Suppressor macrophage treated with lipopolysaccharide for 1 hour (primary cell): Measurements from ENCODE around the gene ING3.

Experiments
- DNase-seq, 3 donors: peaks; one replicate each; pipeline ENCODE4 v3.0.0-alpha.2; 2020 to 2022

Gene ING3

DNA sequence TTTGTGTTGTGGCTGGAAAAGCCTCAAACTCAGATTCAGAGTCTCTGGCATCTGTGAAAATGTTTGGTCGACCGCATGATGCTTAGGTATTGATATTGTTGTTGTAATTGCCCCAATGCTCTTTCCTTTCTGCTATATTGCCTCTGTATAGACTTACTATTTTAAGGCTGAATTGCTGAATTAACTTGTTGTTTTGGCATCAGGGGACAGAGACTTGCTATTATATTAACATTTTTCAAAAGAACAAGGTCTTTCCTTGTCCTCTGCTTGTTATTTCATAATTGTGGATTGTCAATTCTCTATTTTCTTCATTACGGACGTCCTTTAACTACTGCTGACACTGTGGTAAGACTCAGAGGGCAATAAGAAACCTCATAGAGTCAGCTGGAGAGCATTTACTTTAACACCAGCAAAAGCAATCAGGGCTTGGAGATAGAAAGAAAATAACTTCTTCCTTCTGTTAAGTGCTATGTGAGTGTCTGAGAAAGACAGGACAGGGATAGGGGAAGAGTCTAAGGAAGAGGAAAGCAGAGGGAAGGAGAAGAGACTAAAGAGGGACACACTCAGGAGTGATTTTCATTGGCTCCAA is 55.5 kb downstream of the ING3 start:
- DNase-seq, result no peak

DNA sequence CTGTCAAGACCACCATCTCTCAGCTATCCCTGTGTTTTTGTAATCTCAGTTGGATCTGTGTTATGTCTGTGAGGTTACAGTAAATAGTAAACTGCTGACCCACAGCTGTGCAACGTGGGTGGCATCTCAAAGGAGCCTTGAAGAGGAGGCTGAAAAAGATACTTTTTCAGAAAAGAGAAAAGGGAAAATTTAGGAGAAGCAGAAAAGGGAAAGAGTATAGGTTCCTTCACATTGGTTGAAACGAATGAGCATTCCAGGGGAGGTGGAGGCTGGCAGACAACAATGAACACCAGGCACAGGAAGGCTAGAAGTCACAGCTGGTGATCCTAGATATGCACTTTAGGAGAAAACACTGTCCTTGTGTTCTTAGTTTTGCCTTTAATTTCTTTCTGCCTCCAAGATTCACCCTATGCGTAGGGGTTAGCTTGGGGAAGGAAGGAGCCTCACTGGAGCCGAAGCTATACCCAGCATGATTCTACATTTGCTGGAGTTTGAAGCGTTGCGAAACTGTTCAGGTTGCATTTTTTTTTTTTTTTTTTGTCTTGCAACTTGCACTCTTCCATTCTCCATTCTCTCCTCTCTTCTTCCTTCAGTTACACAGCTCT is 56.2 kb downstream of the ING3 start:
- peak in 1 of 3 donors; percentile 34 for DNase-seq

DNA sequence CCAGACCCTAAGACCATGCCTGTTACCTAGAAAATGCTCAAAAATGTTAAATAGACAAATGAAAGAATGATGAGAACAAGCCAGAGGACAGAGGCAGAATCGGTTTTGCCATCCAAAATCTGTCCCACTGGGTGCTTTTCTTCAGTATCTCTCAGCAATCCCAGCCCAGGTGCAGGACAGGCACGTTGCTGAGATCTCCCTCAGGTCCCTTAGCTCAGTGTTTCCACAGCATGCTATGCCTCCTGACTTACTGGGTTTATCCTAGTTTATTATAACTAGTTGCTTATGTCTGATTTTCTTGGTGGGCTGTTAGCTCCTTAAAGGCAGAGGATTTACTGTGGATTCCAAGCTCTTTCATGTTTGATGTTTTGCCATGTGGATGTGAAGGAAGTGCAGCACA is 58.2 kb downstream of the ING3 start:
- no peak for DNase-seq

DNA sequence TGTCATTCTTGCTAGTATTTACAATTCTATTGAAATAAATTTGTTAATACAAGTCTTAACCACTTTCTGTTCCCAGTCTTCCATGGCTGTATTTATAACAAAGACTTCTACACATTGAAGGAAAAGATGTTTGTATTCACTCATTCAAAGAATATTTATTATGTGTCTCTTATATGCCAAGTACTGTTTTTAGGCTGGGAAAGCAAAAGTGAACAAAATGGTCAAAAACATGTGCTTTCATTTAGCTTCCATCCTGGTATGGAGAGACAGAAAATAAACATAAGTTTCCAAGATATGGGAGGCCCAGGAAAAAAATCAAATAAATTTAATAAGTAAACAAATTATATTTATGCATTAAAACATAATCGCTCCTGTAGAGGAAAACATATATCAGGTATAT is 60.8 kb downstream of the ING3 start:
- DNase-seq, result no peak

DNA sequence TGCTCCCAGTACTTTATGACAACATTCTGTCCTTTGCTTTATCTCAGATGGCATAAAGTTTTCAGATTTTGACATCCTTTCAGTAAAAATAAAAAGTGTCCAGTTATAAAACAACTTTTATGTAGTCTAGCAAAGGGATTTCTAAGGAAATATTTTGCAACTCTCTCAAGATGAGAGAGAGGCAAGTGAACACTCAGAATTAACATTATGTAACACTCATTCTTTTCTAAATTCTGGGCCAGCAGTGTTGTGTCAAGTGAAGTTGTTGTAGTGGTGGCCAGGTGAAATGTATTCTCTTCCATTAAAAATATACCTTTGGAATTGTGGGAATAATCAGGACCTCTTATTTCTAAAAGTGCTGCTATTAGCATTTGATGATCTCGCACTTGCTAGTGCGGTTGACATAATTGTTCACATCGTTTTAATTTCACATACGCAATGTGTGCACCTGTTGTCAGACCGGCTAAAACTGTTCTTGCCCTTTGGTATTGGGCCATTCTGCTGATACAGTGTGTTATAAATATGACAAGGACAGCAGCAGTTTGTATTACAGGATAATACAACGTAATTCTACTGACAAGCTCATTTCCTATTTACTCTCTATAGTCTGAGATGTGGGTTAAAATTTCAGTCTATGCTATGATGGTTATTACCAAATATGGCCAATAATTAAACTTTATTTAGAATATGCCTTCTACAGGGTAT is 61.7 kb downstream of the ING3 start:
- no peak for DNase-seq

DNA sequence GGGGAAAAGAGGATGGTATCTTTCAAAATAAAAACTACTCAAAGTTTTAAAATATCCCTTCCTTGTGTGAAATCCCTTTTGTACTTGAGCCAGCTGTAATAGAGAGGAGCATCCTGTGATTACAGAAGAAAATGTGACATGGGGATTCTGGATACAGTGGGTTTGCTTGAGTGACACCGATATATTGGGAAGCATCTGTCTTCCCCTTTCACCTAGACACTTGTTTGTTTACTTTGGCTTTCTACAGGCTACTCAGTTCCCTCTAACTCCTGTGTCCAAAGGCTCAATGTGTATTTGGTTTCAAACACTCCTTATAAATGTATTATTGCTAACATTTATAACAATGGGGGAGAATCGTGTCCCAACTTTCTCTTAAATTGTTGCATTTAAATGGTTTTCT is 62.3 kb downstream of the ING3 start:
- no peak for DNase-seq

DNA sequence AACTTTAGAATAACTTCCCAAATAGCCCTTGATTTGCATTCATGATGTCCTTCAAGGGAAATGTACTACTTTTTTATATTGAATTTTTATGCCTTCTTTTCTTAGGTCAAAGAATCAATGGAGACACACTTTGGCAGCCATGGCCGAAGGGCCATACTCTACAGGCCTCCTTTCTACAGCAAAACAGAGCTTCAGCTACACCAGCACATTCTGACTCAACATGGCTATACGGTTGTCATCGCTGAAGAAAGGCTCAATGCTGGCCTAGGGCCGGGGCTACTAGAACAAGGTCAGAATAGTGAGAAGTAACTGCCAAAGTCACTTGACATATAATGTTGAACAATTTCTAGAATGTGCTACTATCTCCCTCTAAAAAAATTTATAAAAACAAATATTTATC is 65.0 kb downstream of the ING3 start:
- DNase-seq, result no peak

DNA sequence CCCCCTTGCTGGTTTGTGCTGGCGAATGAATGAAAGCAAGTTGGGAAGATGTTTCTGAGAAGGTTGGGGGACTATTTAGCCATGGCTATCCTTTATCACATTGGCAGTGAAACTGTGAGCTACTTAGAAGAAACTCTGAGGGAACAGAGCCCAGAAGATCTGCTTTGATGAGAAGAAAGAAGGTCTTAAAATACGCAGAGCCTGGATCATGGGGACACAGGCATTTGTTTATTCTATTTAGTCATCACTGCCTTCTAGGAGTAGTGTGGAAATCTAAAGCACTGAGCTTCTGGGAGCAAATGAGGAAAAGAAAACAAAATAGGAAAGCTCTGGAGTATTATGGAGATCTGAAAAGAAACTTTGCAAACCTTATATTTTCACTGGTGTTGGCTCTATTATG is 66.4 kb downstream of the ING3 start:
- no peak for DNase-seq

DNA sequence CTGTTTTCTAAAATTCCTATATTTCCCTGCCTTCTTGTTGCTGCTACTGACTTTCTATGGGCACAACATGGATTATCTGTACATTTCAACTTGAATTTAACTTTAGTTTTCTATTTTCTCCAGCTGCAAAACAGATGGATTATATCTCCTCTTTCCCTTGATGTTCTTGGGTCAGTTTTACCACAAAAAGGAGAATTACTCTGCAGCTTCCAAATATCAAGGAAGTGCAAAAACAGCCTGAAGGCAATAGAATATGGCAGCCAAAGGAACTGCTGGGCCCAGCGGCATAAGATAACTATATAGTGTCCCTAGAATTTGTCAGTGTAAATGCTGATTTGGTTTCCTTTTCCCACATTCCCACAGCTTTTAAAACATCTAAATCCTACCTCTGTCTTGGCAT is 67.0 kb downstream of the ING3 start:
- DNase-seq, result no peak

DNA sequence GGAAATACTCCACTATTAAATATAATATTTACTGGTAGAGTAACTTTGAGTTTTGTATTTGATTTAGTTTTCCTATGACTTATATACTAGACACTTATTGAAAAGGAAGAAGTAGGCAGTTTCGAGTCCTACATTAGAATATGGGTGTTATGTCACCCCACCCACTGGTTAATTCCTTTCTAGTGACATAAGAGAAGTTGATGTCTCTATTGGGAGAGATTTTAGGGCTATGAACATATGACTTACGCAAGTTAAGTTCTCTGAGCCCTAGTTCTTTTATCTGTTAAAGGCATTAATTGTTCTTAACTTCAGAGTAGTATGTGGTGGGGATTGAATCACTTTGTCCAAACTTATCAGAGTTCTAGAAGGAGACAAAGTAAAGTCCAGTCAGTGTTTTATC is 68.4 kb downstream of the ING3 start:
- DNase-seq, result peak; percentile 79 to 93 (median 91)

DNA sequence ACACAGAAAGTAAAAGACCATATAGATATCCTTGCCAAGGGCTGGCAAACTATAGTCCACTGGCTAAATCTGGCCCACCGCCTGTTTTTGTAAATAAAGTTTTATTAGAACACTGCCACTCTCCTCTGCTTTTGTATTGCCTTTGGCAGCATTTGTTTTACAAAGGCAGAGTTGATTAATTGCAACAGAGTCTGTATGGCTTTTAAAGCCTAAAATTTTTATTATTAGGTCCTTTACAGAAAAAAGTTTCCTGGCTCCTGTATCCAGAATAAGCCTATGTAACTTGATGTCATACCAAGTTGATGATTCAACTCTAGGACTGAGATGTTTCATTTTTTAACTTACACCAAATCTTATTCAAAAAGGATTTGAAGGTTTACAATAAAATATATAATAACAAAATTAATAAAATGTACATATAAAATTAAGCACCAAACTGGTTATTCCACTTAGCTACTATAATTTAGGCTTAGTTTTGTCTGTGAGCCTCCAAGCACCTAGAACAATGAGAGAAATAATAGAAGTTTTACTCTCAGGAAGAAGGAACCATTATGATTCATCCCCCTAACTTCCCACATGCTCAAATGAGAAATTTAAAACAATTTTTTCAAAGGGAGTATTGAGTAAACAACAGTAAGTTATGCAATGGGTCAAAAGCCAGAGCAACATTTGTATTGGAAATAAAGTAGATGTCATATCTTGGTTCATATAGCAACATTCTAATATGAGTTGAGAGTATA is 69.8 kb downstream of the ING3 start:
- peak; percentile 66 to 94 (median 92) for DNase-seq

DNA sequence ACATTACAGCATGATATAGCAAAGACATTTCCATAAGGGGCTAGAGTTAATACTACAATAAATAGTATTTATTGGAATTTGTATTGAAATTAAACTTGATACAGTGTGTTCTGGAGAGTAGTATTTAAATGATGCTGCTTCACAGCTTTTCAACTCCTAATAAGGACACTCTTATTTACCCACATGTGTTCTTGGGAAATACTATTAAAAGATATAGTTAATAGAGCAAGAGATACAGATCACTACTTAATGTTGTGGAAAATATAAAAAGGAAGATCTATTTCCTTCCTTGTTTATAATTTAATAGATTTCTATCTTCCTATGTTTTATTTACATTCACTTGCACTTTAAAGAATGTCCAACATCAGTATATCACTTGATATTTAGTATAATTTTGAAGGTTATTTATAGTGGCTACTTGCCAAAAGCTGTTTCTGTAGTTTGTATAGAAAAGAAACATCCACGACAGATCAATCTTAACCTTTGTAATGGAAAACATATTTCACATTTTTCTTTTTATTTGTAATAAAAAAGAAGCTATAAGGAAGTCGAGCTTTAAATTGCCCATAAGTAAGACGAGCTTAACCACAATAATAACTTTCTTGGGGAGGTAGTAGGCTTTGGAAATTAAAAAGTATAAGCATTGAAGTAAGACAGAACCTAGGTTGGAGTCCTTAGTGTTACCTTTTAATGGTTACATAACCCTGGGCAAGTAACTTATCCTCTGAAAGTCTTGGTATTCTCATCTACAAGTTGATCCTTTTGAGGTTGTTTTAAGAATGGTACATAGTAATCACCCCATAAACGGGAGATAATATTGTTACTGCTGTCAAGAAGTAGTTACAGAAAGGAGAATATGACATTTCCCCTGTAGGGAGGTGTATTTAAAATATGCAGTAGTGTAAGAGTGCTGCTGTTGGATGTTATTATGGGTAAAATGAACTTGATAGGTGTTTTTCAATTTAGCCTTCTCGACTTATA is 70.7 kb downstream of the ING3 start:
- no peak for DNase-seq

DNA sequence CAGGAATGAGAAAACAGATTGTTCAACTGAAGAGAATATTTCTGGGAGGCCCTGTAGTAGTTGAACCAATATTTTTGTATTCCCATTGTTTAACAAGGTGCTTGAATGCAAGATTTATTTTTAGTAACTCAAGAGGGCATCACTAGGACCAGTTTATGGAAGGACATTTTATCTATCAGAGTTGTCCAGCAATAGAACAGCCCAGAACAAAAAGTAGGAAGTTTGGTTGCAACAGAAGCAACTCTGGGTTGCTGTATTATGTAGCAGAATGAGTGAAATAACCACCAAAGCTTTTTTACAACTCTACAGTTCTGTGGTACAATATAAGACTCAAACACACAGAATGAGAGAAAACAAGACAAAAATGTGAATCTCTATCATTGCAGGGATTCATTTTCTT is 72.6 kb downstream of the ING3 start:
- DNase-seq, result peak; percentile 25 to 48 (median 46)

DNA sequence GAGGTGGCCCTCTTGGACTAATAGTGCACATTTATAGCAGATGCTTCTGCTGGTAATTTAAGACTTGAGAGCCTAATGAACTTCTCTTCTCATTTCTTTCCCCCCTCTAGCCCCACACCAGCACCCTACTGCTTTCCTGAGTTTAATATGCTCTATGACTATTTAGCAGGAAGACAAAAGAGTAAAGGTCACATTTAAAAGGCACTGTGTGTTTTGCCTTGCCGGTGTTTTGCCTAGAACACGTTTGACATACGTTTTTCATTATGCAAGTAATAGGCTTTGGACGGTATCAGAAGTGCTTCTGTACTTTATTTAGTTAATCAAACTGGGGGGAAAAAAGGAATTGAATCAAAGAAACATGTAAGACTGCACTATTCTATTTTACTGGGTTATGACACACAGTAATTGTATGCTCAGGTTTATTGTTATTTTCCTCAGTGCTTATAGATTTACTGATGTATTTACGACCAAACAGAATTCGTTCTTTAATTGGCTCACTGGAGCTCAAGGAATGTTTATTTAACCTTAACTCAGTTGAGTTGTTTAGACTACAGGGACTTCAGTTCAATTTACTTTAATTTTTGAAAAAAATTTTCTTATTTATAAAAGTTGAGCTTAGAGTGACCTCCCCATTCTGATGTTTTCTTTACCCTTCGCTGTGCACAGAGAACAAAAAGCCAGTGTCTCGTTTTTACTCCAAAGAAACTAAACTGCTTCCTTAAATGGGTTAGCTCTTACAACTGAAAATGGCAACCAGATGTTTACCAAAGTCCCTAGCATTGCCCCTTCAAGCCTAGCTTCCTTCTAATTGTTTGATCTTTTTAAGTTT is 73.3 kb downstream of the ING3 start:
- DNase-seq, result no peak

DNA sequence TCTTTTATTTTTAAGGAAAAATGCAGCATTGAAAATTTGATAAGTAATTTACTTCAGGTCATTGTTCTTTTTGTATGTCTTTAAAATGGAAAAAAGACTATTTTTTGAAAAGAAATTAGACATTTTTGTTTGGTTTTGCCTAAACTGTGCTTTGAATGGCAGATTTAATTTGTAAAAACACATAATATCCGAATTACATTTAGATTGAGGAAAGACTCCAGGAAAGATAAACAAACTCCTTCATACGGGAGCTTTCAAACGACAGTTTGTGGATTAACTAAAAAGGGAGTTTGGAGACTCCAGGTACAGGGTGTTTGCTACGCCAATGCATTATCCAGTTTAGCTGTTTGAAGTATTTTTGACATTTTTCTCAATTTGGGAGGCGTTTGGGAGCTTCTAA is 74.0 kb downstream of the ING3 start:
- no peak for DNase-seq

DNA sequence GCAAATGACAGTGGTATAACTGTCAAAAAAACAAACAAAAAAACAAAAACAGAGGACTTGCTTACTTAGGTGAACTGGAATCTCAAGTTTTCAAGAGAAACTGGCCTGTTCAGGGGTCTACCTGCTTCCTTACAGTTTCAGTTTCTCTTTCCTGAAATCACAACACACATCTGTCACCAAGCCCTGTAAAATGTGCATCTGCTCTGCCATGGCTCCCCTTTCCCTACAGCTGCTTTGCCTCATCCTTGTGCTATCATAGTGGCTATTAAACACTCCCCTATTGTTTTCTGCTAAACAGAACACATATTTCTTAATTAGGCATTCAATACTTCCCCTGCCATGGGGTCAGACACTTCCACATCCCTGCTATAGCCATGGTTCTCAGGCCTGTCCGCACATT is 75.6 kb downstream of the ING3 start:
- DNase-seq, result no peak

DNA sequence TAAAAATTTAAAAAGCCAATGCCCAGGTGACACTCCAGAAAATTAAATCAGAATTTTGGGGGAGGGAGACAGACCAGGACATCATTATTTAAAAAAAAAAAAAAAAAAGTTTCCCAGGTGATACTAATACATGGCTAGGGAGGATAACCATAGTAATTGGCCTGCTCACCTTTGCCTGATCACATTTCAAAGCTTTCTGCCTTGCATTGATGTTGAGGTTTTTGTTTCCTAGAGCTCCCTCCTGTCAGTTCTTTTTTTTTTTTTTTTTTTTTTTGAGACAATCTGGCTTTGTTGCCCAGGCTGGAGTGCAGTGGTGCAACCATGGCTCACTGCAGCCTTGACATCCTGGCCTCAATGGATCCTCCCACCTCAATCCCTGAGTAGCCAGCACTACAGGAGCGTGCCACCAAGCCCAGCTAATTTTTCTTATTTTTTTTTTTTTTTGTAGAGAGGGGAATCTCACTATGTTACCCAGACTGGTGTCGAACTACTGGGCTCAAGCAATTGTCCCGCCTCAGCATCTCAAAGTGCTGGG is 76.1 kb downstream of the ING3 start:
- no peak for DNase-seq
